Smooth muscle cell (in vitro differentiated cells): Measurements from ENCODE around the gene PTPN14. TPM values are rescaled to one million over a fixed set of nuclear protein-coding genes. Genes with fewer than 3 reads are reported as not detected.

Experiments
- DNase-seq: peaks from one replicate; lab custom pipeline; 2025; ENCODE audit not compliant: unreplicated experiment; lab: John Stamatoyannopoulos, UW
- H2AFZ ChIP-seq: fragments of 200-600 bp; sonication (generic); 2 replicates; pipeline ENCODE4 v1.6.0; 2016; ENCODE audit warnings: antibody characterized with exemption, low read depth, mild to moderate bottlenecking
- H3F3A ChIP-seq: fragments of 200-600 bp; sonication (generic); 2 replicates; pipeline ENCODE4 v1.6.0; 2017; ENCODE audit warnings: antibody characterized with exemption, low read depth
- H3K27ac ChIP-seq: fragments of 200-600 bp; sonication (generic); 2 replicates; pipeline ENCODE4 v1.5.1; 2016; ENCODE audit warnings: low read depth, mild to moderate bottlenecking
- H3K27me3 ChIP-seq: fragments of 200-600 bp; sonication (generic); 2 replicates; pipeline ENCODE4 v1.6.1; 2016; ENCODE audit warnings: low read depth, mild to moderate bottlenecking
- H3K36me3 ChIP-seq: fragments of 200-600 bp; sonication (generic); 2 replicates; pipeline ENCODE4 v1.5.1; 2016; ENCODE audit warnings: low read depth
- H3K4me1 ChIP-seq: fragments of 200-600 bp; sonication (generic); 2 replicates; pipeline ENCODE4 v1.5.1; 2016; ENCODE audit warnings: low read depth
- H3K4me2 ChIP-seq: fragments of 200-600 bp; sonication (generic); 2 replicates; pipeline ENCODE4 v1.6.0; 2016; ENCODE audit warnings: mild to moderate bottlenecking
- H3K4me3 ChIP-seq: fragments of 200-600 bp; sonication (generic); 2 replicates; pipeline ENCODE4 v1.5.1; 2016; ENCODE audit warnings: mild to moderate bottlenecking
- H3K79me2 ChIP-seq: fragments of 200-600 bp; sonication (generic); 2 replicates; pipeline ENCODE4 v1.6.0; 2016; ENCODE audit warnings: low read depth, mild to moderate bottlenecking
- H3K9ac ChIP-seq: fragments of 200-600 bp; sonication (generic); 2 replicates; pipeline ENCODE4 v1.6.0; 2016; ENCODE audit warnings: low read depth
- H3K9me3 ChIP-seq: fragments of 200-600 bp; sonication (generic); replicated peaks from 2 replicates; pipeline ENCODE4 v1.5.1; 2016; ENCODE audit warnings: low read depth
- H4K20me1 ChIP-seq: fragments of 200-600 bp; sonication (generic); 2 replicates; pipeline ENCODE4 v1.6.0; 2016; ENCODE audit warnings: low read depth
- CTCF ChIP-seq: fragments of 200-600 bp; sonication (generic); IDR thresholded peaks from 2 replicates; pipeline ENCODE4 v1.5.1; 2017; ENCODE audit warnings: borderline replicate concordance, mild to moderate bottlenecking, antibody characterized with exemption; ENCODE audit not compliant: insufficient read depth, poor library complexity, severe bottlenecking
- WGBS: methylation state at CpG from one replicate; pipeline ENCODE4 v1.1.7; 2016; ENCODE audit warnings: low lambda C conversion rate; 5-methylcytosine and 5-hydroxymethylcytosine counted together
- polyA plus RNA-seq: library from polyadenylated mRNA; unstranded; fragments of >200 nt; fragmentation: Nextera tagmentation; extraction: Ambion mirVana; gene quantifications from 2 replicates; pipeline ENCODE4 v1.2.1, GENCODE V29; 2016
- total RNA-seq: library from RNA; depleted of rRNA; stranded (reverse); fragments of >200 nt; gene quantifications from 2 replicates; pipeline ENCODE4 v1.2.3, GENCODE V29; 2014

The PTPN14 gene
- total and polyA plus RNA-seq, 2 experiments from 2014 or later = 13.7 to 28.6 TPM

DNA sequence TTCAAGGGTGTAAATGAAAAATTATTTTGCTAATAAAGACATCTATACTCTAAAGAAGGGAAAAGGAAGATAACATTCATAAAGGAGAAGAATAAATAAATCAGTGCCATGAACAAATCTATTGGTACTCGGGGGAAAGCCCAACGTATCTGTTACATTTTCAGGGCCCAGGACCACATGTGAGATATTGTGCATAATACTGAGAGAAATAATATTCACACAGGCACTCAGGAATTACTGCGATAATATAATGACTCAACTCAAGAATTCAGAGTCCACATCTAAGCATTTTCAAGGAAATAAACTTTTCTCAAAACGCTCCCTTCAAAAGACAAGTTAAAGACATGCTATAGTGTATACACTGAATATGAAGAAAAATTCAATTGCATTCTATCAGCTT, 161.7 kb downstream of the PTPN14 start:
- 94% methylated on average over 4 of the region's 4 CpGs for WGBS
- Histone ChIP-seq H2AFZ (no peak overlapping the region), H3K27me3 (no peaks in the 10 kb centered on the region), H3K4me2 (no peak overlapping the region), H3K9ac (no peak overlapping the region), H3K27ac (no peak overlapping the region), H3F3A (peaks cover 4% of the 10 kb centered on the region), H4K20me1 (peaks cover 4% of the 10 kb centered on the region), H3K4me3 (no peak overlapping the region), H3K79me2 (no peaks in the 10 kb centered on the region), H3K4me1 (no peaks in the 10 kb centered on the region), H3K36me3 (peaks cover 7% of the 10 kb centered on the region), H3K9me3 (no peaks in the 10 kb centered on the region)
- TF ChIP-seq CTCF = no peak
- DNase-seq = no peak

GRCh38 chr1:214386747-214387146, 164.7 kb downstream of the PTPN14 start:
- Histone ChIP-seq H3K9ac (peak overlapping the region; percentile 24), H4K20me1 (no peaks in the 10 kb centered on the region), H3K4me1 (no peaks in the 10 kb centered on the region), H3K4me2 (peak overlapping the region; percentile 53), H3K79me2 (no peaks in the 10 kb centered on the region), H3F3A (peaks cover 4% of the 10 kb centered on the region), H3K27ac (peak overlapping the region; percentile 85), H3K36me3 (peaks cover 18% of the 10 kb centered on the region), H3K27me3 (no peaks in the 10 kb centered on the region), H2AFZ (no peak overlapping the region), H3K4me3 (no peak overlapping the region), H3K9me3 (no peaks in the 10 kb centered on the region)
- no peak for DNase-seq
- TF ChIP-seq CTCF = no peak
- 24% methylated on average over 14 of the region's 14 CpGs for WGBS

DNA sequence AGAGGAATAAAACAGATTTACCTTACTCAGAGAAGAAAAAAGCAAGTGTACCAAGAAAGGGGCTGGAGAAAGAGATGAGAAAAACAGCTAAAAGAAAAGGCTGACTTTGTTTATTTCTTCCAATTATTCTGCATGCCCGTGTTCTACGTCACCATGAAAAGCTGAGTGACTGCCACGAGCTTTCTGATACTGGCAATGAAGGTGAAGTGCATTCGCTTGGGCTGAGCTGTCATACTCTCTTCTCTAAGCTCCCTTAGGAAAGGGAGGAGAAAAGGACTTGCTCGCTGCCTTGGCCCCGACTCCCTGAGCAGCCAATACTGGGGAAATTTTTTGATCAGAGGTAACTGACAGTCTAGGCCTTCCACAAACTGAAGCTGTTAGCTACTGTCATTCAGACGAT, 165.1 kb downstream of the PTPN14 start:
- peak overlapping the region; percentile 85 for H3K27ac ChIP-seq
- H3K4me2 ChIP-seq = peak overlapping the region; percentile 34
- TF ChIP-seq CTCF = no peak
- no peak for DNase-seq
- H3K9ac ChIP-seq = peak overlapping the region; percentile 10
- H3K36me3 ChIP-seq = peaks cover 18% of the 10 kb centered on the region
- 89% methylated on average over 7 of the region's 7 CpGs for WGBS
- no peak overlapping the region for H2AFZ ChIP-seq
- H3K4me3 ChIP-seq = no peak overlapping the region
- no peaks in the 10 kb centered on the region for H4K20me1 ChIP-seq
- no peaks in the 10 kb centered on the region for H3K27me3 ChIP-seq
- no peaks in the 10 kb centered on the region for H3K79me2 ChIP-seq
- H3K9me3 ChIP-seq = no peaks in the 10 kb centered on the region
- H3K4me1 ChIP-seq = no peaks in the 10 kb centered on the region
- H3F3A ChIP-seq = peaks cover 4% of the 10 kb centered on the region

DNA sequence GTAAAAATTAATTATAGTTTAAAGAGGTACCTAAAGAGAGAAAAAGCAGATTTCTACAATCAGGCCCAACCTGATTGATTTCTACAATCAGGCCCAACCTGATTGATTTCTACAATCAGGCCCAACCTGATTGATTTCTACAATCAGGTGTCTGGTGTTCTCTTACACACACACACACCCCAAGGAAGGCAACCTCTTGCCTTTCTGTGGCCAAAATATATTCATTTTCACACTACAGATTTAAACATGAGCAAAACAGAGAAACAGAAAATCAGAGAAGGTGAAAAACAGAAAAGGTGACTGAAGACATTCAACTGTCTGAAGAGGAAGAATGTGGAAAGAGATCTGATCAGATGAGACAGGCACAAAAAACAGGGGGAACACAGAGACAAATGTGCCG, 166.0 kb downstream of the PTPN14 start:
- H3K27me3 ChIP-seq = no peaks in the 10 kb centered on the region
- no peaks in the 10 kb centered on the region for H3K9me3 ChIP-seq
- no peaks in the 10 kb centered on the region for H4K20me1 ChIP-seq
- WGBS = 100% methylated on average over 1 of the region's 1 CpG
- H3K4me3 ChIP-seq = no peak overlapping the region
- no peak for DNase-seq
- H3K27ac ChIP-seq = no peak overlapping the region
- no peak overlapping the region for H3K9ac ChIP-seq
- no peaks in the 10 kb centered on the region for H3K4me1 ChIP-seq
- no peak for TF ChIP-seq CTCF
- H3K79me2 ChIP-seq = no peaks in the 10 kb centered on the region
- peaks cover 4% of the 10 kb centered on the region for H3F3A ChIP-seq
- no peak overlapping the region for H2AFZ ChIP-seq
- peaks cover 18% of the 10 kb centered on the region for H3K36me3 ChIP-seq
- H3K4me2 ChIP-seq = no peak overlapping the region
